HEK293 (cell line): ENCODE results near the gene CCM2L.

ENCODE experiments used
- CTCF ChIA-PET: fragments of 350-600 bp; formaldehyde crosslinking; extraction: SDS; loops from one replicate; lab custom pipeline; 2021; ENCODE audit warnings: antibody characterized with exemption; lab: Yijun Ruan, JAX
- POLR2A ChIA-PET: fragments of 300-600 bp; formaldehyde crosslinking; extraction: SDS; loops from one replicate; lab custom pipeline; 2020; ENCODE audit warnings: antibody characterized with exemption, inconsistent platforms; lab: Yijun Ruan, JAX
- H3K27ac ChIP-seq: fragments of 200-500 bp; sonication (Bioruptor generic); 2 replicates; pipeline ENCODE4 v1.5.1; 2014; ENCODE audit warnings: low read depth, low read length, control low read depth, inconsistent platforms; ENCODE audit errors: extremely low read depth
- H3K36me3 ChIP-seq, 2 experiments: fragments of 200-500 bp in 1 of 2; sonication (Bioruptor generic) in 1 of 2; 1 replicate in 1 of 2; 2 replicates in 1 of 2; pipeline ENCODE4 v1.5.1; 2014 to 2017; ENCODE audit warnings: inconsistent platforms in 2 of 2, low read length in 2 of 2; ENCODE audit not compliant: control insufficient read depth in 2 of 2, insufficient read depth in 1 of 2
- H3K4me1 ChIP-seq: fragments of 200-500 bp; sonication (Bioruptor generic); 2 replicates; pipeline ENCODE4 v1.5.1; 2014; ENCODE audit warnings: mild to moderate bottlenecking, low read length, inconsistent platforms; ENCODE audit not compliant: control insufficient read depth, insufficient read depth
- H3K4me3 ChIP-seq: 2 replicates; pipeline ENCODE4 v1.5.1; 2011; ENCODE audit warnings: low read depth, mild to moderate bottlenecking, control low read depth, low read length, moderate library complexity
- H3K9me3 ChIP-seq: fragments of 200-500 bp; sonication (Bioruptor generic); 2 replicates; pipeline ENCODE4 v1.5.1; 2014; ENCODE audit warnings: low read depth, low read length, inconsistent platforms; ENCODE audit not compliant: control insufficient read depth, insufficient read depth
- EGR2 ChIP-seq: fragments of 450-650 bp; formaldehyde crosslinking; IDR thresholded peaks from 2 replicates; pipeline ENCODE4 v1.5.1; 2016; ENCODE audit warnings: low read depth, missing biosample characterization, missing genetic modification characterization
- FEZF1 ChIP-seq: fragments of 450-650 bp; formaldehyde crosslinking; IDR thresholded peaks from 2 replicates; pipeline ENCODE4 v1.5.1; 2016; ENCODE audit warnings: missing biosample characterization, missing genetic modification characterization
- REST ChIP-seq: fragments of 450-650 bp; formaldehyde crosslinking; IDR thresholded peaks from 2 replicates; pipeline ENCODE4 v1.5.1; 2016; ENCODE audit warnings: missing biosample characterization, missing genetic modification characterization
- ZBTB48 ChIP-seq: fragments of 450-650 bp; formaldehyde crosslinking; IDR thresholded peaks from 2 replicates; pipeline ENCODE4 v1.5.1; 2016; ENCODE audit warnings: missing biosample characterization, missing genetic modification characterization
- ZNF132 ChIP-seq: fragments of 450-650 bp; formaldehyde crosslinking; IDR thresholded peaks from 2 replicates; pipeline ENCODE4 v1.5.1; 2017; ENCODE audit warnings: missing biosample characterization, missing genetic modification characterization, borderline replicate concordance
- ZNF138 ChIP-seq: fragments of 450-650 bp; formaldehyde crosslinking; IDR thresholded peaks from 2 replicates; pipeline ENCODE4 v1.5.1; 2016; ENCODE audit warnings: missing biosample characterization, missing genetic modification characterization, borderline replicate concordance
- ZNF155 ChIP-seq: fragments of 450-650 bp; formaldehyde crosslinking; IDR thresholded peaks from 2 replicates; pipeline ENCODE4 v1.5.1; 2016; ENCODE audit warnings: missing biosample characterization, missing genetic modification characterization
- ZNF18 ChIP-seq: fragments of 450-650 bp; formaldehyde crosslinking; IDR thresholded peaks from 2 replicates; pipeline ENCODE4 v1.5.1; 2016; ENCODE audit warnings: missing biosample characterization, missing genetic modification characterization
- ZNF394 ChIP-seq: fragments of 450-650 bp; formaldehyde crosslinking; IDR thresholded peaks from 2 replicates; pipeline ENCODE4 v1.5.1; 2016; ENCODE audit warnings: missing biosample characterization, missing genetic modification characterization, mild to moderate bottlenecking, moderate library complexity, borderline replicate concordance
- ZNF513 ChIP-seq: fragments of 450-650 bp; IDR thresholded peaks from 2 replicates; pipeline ENCODE4 v1.5.1; 2018; ENCODE audit warnings: missing biosample characterization, missing genetic modification characterization
- ZNF548 ChIP-seq: fragments of 450-650 bp; formaldehyde crosslinking; IDR thresholded peaks from 2 replicates; pipeline ENCODE4 v1.5.1; 2016; ENCODE audit warnings: missing biosample characterization, missing genetic modification characterization
- ZNF623 ChIP-seq: fragments of 450-650 bp; formaldehyde crosslinking; IDR thresholded peaks from 2 replicates; pipeline ENCODE4 v1.5.1; 2016; ENCODE audit warnings: missing biosample characterization, missing genetic modification characterization
- ZNF76 ChIP-seq: fragments of 450-650 bp; formaldehyde crosslinking; IDR thresholded peaks from 2 replicates; pipeline ENCODE4; 2016; ENCODE audit warnings: low read depth, missing biosample characterization, missing genetic modification characterization, borderline replicate concordance
- TF ChIP-seq, protein P1 (sequence below): fragments of 450-650 bp; formaldehyde crosslinking; IDR thresholded peaks from 2 replicates; pipeline ENCODE4 v1.5.0; 2017; ENCODE audit warnings: missing biosample characterization, missing genetic modification characterization, borderline replicate concordance
- TF ChIP-seq, protein P2 (sequence below): fragments of 450-650 bp; formaldehyde crosslinking; IDR thresholded peaks from 2 replicates; pipeline ENCODE4 v1.5.1; 2016; ENCODE audit warnings: missing biosample characterization, missing genetic modification characterization

The CCM2L gene

DNA sequence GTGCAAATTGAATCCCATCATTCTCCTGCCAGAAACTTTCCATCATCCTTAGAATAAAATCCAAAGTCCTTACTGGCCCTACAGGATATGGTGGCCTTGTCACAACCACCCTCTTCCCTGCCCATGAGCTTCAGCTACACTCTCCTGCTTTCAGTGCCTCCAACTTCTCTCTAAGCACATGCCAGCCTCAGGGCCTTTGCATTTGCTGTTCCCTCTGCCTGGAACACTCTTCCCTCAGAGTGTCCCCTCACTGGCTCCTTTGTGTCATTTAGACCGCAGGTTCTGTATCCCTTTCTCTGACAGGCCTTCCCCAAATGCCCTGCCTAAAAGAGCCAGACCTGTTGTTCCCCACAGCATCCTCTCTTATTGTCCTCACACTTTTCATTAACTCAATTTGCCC is 60.0 kb downstream of the CCM2L start:
- no peak overlapping the region for H3K27ac ChIP-seq
- TF ChIP-seq, protein P1, sequence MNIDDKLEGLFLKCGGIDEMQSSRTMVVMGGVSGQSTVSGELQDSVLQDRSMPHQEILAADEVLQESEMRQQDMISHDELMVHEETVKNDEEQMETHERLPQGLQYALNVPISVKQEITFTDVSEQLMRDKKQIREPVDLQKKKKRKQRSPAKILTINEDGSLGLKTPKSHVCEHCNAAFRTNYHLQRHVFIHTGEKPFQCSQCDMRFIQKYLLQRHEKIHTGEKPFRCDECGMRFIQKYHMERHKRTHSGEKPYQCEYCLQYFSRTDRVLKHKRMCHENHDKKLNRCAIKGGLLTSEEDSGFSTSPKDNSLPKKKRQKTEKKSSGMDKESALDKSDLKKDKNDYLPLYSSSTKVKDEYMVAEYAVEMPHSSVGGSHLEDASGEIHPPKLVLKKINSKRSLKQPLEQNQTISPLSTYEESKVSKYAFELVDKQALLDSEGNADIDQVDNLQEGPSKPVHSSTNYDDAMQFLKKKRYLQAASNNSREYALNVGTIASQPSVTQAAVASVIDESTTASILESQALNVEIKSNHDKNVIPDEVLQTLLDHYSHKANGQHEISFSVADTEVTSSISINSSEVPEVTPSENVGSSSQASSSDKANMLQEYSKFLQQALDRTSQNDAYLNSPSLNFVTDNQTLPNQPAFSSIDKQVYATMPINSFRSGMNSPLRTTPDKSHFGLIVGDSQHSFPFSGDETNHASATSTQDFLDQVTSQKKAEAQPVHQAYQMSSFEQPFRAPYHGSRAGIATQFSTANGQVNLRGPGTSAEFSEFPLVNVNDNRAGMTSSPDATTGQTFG (tag by site-specific recombination), result no peak
- TF ChIP-seq, protein P2, sequence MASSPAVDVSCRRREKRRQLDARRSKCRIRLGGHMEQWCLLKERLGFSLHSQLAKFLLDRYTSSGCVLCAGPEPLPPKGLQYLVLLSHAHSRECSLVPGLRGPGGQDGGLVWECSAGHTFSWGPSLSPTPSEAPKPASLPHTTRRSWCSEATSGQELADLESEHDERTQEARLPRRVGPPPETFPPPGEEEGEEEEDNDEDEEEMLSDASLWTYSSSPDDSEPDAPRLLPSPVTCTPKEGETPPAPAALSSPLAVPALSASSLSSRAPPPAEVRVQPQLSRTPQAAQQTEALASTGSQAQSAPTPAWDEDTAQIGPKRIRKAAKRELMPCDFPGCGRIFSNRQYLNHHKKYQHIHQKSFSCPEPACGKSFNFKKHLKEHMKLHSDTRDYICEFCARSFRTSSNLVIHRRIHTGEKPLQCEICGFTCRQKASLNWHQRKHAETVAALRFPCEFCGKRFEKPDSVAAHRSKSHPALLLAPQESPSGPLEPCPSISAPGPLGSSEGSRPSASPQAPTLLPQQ, result no peak
- TF ChIP-seq ZNF76 (no peak), ZNF132 (tag by site-specific recombination) (no peak), ZNF623 (tag by site-specific recombination) (peak; percentile 65), ZBTB48 (tag by site-specific recombination) (no peak)
- H3K4me1 ChIP-seq, result no peaks in the 10 kb centered on the region
- ChIA-PET CTCF (no interaction called here), POLR2A (no interaction called here)
- H3K36me3 ChIP-seq, result no peaks in the 10 kb centered on the region
- no peak overlapping the region for H3K4me3 ChIP-seq
- H3K9me3 ChIP-seq, result no peaks in the 10 kb centered on the region

DNA sequence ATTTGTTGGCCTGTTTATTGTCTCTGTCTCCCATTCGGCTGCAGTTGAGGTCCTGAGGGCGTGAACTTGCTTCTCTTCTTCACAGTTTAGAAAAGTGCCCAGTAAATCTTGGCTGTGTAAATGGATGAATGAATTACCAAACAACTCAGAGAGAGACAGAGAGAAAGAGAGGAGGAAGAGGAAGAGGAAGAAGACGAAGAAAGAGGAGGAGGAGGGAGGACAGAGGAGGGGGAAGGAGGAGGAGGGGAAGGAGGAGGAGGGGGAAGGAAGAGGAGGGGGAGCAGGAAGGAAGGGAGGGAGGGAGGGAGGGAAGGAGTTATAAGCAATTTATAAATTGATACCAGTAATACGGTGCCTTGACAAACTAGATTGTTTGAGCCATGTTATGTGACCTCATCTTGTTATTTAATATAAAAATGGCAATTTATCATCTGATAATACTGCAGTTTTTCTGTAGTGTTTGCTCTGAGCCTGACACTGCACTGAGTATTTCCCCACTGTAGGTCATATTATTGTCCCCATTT is 60.5 kb downstream of the CCM2L start:
- Histone ChIP-seq H3K9me3 (no peaks in the 10 kb centered on the region), H3K4me1 (no peaks in the 10 kb centered on the region), H3K36me3 (no peaks in the 10 kb centered on the region), H3K27ac (no peak overlapping the region), H3K4me3 (no peak overlapping the region)
- ChIA-PET POLR2A (no interaction called here), CTCF (no interaction called here)
- TF ChIP-seq ZNF138 (tag by site-specific recombination), result no peak
- TF ChIP-seq ZNF513 (tag by site-specific recombination), result peak; percentile 70
- no peak for TF ChIP-seq EGR2

- ChIA-PET POLR2A (no interaction called here), CTCF (interaction anchor here (0.8 kb wide), 1 partner anchor 20 kb away, joined by 3 read pairs; no protein-coding TSS in a partner anchor)
- Histone ChIP-seq H3K27ac (no peak overlapping the region), H3K36me3 (no peaks in the 10 kb centered on the region), H3K4me3 (no peak overlapping the region), H3K9me3 (no peaks in the 10 kb centered on the region), H3K4me1 (no peaks in the 10 kb centered on the region)
- TF ChIP-seq ZNF155 (tag by site-specific recombination) (no peak), REST (no peak), ZNF18 (tag by site-specific recombination) (no peak), ZNF394 (tag by site-specific recombination) (no peak), FEZF1 (no peak), ZNF548 (no peak)
Observed at GRCh38 chr20:32071395-32072167, 61.3 kb downstream of the CCM2L start.
